ENCODE data around the gene IFNL1.

The IFNL1 gene

DNA sequence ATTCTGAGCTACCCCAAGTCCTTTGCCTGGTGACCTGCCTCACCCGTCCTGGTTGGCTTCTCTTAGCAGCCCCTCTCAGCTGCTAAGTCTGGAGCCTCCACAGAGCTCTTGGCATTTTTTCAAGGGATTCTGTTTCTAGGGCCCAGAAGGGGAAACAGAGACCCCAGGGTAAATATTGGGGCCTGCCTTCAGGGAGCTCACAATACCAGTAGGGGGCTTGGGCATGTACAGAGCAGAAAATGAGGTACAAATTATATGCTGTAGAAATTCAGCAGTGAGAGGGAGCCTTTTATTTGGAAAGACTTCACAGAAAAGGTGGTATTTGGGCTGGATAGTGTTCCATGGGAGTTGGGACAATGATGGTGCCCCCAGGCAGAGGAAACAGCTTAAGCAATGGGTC is 49.7 kb downstream of the IFNL1 start:
- H3K27ac Mint-ChIP-seq: no peak overlapping the region
- no peaks in the 10 kb centered on the region for H3K9me3 Mint-ChIP-seq
- no peak overlapping the region for H3K4me3 Mint-ChIP-seq
- DNase-seq (no peak), ATAC-seq (no peak)
- H3K4me1 Mint-ChIP-seq: peaks cover 65% of the 10 kb centered on the region
- H3K27me3 Mint-ChIP-seq: no peaks in the 10 kb centered on the region

DNA sequence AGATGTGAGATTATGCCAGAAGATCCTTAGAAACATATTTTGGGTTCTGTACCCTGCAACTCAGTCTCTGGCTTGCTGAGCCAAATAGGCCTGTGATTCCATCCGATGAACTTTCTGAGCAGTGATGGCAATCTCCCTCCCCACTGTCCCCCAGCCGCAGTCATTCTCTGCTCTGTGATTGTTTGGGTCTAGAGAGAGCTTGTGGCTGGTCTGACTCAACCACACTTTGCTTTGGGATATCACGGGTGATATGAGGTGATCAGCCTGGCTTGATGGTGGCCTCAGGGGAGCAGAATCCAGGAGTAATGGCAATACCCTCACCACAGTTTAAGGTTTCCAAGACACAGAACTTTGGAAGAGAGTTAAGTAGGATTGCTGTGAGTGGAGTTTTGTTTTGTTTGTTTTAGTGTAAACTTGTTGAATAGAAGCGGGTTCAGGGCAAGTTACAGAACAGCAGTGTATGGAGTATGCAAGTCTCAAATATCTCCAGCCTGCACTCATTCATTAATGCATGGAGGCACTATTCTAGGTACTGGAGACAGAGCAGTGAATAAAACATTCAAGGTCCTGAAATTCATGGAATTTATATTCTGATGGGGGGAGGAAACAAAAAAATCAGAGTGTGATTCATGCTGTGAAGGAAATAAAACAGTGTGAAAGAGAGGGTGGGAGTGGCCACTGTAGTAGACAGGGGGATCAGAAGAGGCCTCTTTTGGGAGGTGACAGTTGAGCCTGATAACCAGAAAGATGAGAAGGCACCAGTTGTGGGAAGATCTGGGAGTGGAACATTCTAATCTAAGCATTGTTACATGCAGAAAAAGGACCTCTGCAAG is 51.3 kb downstream of the IFNL1 start:
- DNase-seq (no peak), ATAC-seq (no peak)
- H3K4me3 Mint-ChIP-seq: peak overlapping the region in 1 of 2 donors; percentile 0
- H3K27ac Mint-ChIP-seq: peak overlapping the region; percentile 60 to 67
- no peaks in the 10 kb centered on the region for H3K27me3 Mint-ChIP-seq
- peaks cover 73% of the 10 kb centered on the region for H3K4me1 Mint-ChIP-seq
- no peaks in the 10 kb centered on the region for H3K9me3 Mint-ChIP-seq

All from stimulated activated naive CD8-positive, alpha-beta T cell treated with anti-CD3 and anti-CD28 coated beads, Interleukin-15, amount 100 ng/mL, for 72 hours (primary cell).